Mesodermal cell (in vitro differentiated cells): ENCODE data around the gene RDH12. TPM values are rescaled to one million over a fixed set of nuclear protein-coding genes. Genes with fewer than 3 reads are reported as not detected.
A peak's percentile ranks its signal among the peaks of the same experiment; 100 is the strongest.
"Not testable (repeated sequence)": the region's sequence is repeated elsewhere in the genome, so short reads cannot be mapped to it uniquely, and the experiment has no call there.

Experiments
- H3K27ac ChIP-seq: 2 replicates; pipeline ENCODE4 v1.7.0; 2013; ENCODE audit warnings: mild to moderate bottlenecking, low read depth, low read length, moderate library complexity; ENCODE audit not compliant: severe bottlenecking
- H3K36me3 ChIP-seq: 2 replicates; pipeline ENCODE4 v1.7.1; 2013; ENCODE audit warnings: mild to moderate bottlenecking, low read length, moderate library complexity; ENCODE audit not compliant: control insufficient read depth, insufficient read depth
- H3K4me1 ChIP-seq: one replicate; pipeline ENCODE4 v1.7.1; 2013; ENCODE audit warnings: mild to moderate bottlenecking, low read length; ENCODE audit not compliant: insufficient read depth, control insufficient read depth, poor library complexity, severe bottlenecking
- H3K4me3 ChIP-seq: 2 replicates; pipeline ENCODE4 v1.7.0; 2013; ENCODE audit warnings: low read length, control low read depth, mild to moderate bottlenecking; ENCODE audit not compliant: insufficient read depth, poor library complexity, severe bottlenecking; ENCODE audit errors: extremely low read depth
- H3K9me3 ChIP-seq: 2 replicates; pipeline ENCODE4 v1.7.1; 2013; ENCODE audit warnings: mild to moderate bottlenecking, low read length, moderate library complexity; ENCODE audit not compliant: control insufficient read depth
- WGBS, 2 experiments: methylation state at CpG; one replicate each; pipeline ENCODE4 v1.1.5; 2013; ENCODE audit warnings: missing lambda C conversion rate in 2 of 2; ENCODE audit not compliant: insufficient coverage in 2 of 2; 5-methylcytosine and 5-hydroxymethylcytosine counted together
- polyA plus RNA-seq, 2 experiments: library from polyadenylated mRNA; stranded (reverse); fragments of 50-300 nt; gene quantifications; one replicate each; pipeline ENCODE4 v1.2.3, GENCODE V29; 2013

RDH12 gene
- not detected for polyA plus RNA-seq (2013, experiment 1 of 2)
- polyA plus RNA-seq (2013, experiment 2 of 2): not detected

GRCh38 chr14:67701492-67701891 is at the start of gene RDH12:
Gene RDH12 (plus strand): TSS chr14:67701886. CDS start chr14:67722643, 20,757 bp downstream.
- H3K36me3 ChIP-seq, H3K4me3 ChIP-seq, H3K27ac ChIP-seq, H3K4me1 ChIP-seq, H3K9me3 ChIP-seq: not testable (repeated sequence)
- WGBS, 2 experiments: 85 to 90% methylated on average over 3 to 7 of the region's 8 CpGs

DNA sequence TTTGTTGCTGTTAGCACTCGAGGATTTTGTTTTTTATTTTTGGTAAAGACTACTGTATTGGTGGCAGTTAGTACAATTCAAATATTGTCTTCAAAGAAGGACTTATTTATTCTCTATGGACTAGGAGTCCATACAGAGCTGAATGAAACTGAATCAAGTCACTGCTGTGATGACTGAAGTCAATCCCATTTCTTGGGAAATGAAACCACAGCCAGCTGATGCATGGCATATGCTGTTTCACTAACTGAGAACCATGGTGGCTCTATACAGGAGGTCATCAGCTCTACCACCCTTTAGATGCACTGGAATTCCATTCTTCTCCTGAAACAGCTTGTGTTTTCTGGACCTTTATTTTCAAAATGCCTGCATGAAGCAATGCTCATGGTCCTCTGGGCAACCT is 49.5 kb upstream of the RDH12 start:
- H3K4me3 ChIP-seq: no peak overlapping the region
- H3K36me3 ChIP-seq: peaks cover 98% of the 10 kb centered on the region
- no peaks in the 10 kb centered on the region for H3K9me3 ChIP-seq
- H3K27ac ChIP-seq: no peak overlapping the region
- WGBS, 2 experiments: no CpG with 5 or more reads among the region's 1 CpG
- H3K4me1 ChIP-seq: no peaks in the 10 kb centered on the region

DNA sequence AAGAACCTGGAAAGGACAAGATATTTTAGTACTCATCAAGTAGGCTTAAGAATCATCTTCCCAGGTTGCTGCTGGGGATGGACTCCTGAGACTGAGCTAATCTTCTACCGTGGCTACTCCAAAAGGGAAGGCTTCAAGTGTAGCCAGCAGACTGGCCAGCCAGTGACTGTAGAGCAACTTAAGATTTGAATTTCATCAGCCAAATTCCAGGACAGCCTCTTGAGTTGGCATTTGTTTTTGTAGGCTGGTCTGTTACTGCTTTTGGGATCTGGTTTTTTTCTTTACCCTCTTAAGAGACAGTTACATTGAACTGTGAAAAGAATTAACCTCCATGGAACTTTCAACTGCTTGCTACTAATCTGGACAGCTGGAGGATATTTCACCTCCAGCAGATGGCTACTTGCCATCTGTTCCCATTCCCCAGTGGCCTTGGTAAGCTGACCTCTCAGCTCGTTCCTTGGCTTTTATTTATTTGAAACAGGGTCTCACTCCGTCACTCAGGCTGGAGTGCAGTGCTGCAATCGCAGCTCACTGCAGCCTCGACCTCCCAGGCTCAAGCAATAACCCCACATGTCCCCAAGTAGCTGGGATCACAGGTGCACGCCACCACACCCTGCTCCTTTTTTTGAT is 47.9 kb upstream of the RDH12 start:
- Histone ChIP-seq H3K36me3 (peaks cover 89% of the 10 kb centered on the region), H3K4me1 (no peaks in the 10 kb centered on the region), H3K9me3 (no peaks in the 10 kb centered on the region), H3K4me3 (no peak overlapping the region), H3K27ac (peak overlapping the region; percentile 93)
- WGBS, 2 experiments: 95 to 96% methylated on average over 6 of the region's 6 CpGs

GRCh38 chr14:67663633-67664032 is 38.1 kb upstream of the RDH12 start:
- H3K4me1 ChIP-seq: no peaks in the 10 kb centered on the region
- no peaks in the 10 kb centered on the region for H3K9me3 ChIP-seq
- peaks cover 36% of the 10 kb centered on the region for H3K36me3 ChIP-seq
- 100% methylated on average over 1 of the region's 4 CpGs for WGBS, 2 experiments
- no peak overlapping the region for H3K4me3 ChIP-seq
- H3K27ac ChIP-seq: no peak overlapping the region

- no peak overlapping the region for H3K27ac ChIP-seq
- H3K4me3 ChIP-seq: no peak overlapping the region
- peaks cover 15% of the 10 kb centered on the region for H3K36me3 ChIP-seq
- 100% methylated on average over 2 of the region's 2 CpGs; no CpG with 5 or more reads in 1 of the 2 experiments for WGBS, 2 experiments
- H3K9me3 ChIP-seq: no peaks in the 10 kb centered on the region
- no peaks in the 10 kb centered on the region for H3K4me1 ChIP-seq
These were observed 35.8 kb upstream of the RDH12 start for GRCh38 chr14:67665868-67666267.

DNA sequence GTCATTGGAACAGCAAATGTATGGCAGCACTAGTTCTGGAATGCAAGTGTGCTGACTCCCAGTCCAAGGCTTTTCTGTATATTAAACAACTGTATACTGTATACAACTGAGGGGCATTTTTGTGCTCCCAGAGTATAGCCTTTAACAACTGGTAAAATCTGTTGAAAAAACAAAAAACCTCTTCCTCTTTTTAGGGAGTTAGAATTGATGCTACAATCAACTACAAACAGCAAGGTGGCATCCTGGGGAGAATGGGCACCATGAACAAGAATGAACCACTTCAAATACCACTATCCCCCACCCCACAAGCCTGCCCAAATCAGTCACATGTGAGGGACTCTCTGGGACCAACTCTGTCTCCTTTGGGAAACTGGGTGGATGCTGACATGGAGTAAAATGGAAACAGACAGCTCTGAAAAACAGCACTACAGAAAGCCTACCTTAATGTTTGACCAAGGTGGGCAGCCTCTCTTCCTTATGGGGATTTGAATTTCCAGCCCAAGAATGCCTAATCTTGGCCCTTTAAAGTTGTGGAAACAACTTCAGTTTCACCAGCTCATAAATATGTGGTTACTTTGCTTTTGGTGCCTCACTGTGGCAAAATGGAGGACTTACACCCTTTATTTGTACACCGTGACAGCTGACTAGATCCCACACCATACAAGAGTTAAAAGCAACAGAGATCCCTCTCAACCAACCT is 34.8 kb upstream of the RDH12 start:
- Histone ChIP-seq H3K27ac (no peak overlapping the region), H3K9me3 (no peaks in the 10 kb centered on the region), H3K4me3 (no peak overlapping the region), H3K36me3 (peaks cover 11% of the 10 kb centered on the region), H3K4me1 (no peaks in the 10 kb centered on the region)
- no CpG with 5 or more reads among the region's 1 CpG for WGBS, 2 experiments

DNA sequence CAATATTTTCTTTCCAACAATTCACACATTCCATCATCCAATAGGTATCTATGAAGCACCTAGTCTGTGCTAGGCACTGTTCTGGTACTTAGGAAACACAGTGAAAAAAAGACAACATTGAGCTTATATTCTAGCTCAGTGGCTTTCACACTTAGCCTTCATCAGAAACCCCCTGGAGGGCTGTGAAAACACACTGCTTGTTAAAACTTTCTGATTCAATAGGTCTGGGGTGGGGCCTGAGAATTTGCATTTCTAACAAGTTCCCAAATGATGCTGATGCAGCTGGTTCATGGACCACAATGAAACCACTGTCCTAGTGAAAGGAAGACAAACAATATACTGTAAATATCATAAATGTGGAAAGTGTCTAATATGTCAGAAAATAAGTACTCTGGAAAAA is 33.1 kb upstream of the RDH12 start:
- no peak overlapping the region for H3K27ac ChIP-seq
- peaks cover 9% of the 10 kb centered on the region for H3K4me1 ChIP-seq
- no peaks in the 10 kb centered on the region for H3K9me3 ChIP-seq

GRCh38 chr14:67673451-67673850 is 28.2 kb upstream of the RDH12 start:
- H3K4me3 ChIP-seq: peak overlapping the region; percentile 78
- no peak overlapping the region for H3K27ac ChIP-seq
- H3K4me1 ChIP-seq: peaks cover 11% of the 10 kb centered on the region
- peaks cover 28% of the 10 kb centered on the region for H3K36me3 ChIP-seq
- H3K9me3 ChIP-seq: no peaks in the 10 kb centered on the region
- 66% methylated on average over 3 of the region's 5 CpGs; no CpG with 5 or more reads in 1 of the 2 experiments for WGBS, 2 experiments

More for the DNA sequence above, 33.1 kb upstream of the RDH12 start:
- Histone ChIP-seq H3K36me3 (no peaks in the 10 kb centered on the region), H3K4me3 (no peak overlapping the region)

- Histone ChIP-seq H3K4me1 (peaks cover 11% of the 10 kb centered on the region), H3K9me3 (no peaks in the 10 kb centered on the region), H3K4me3 (peak overlapping the region; percentile 78), H3K36me3 (peaks cover 35% of the 10 kb centered on the region), H3K27ac (peak overlapping the region; percentile 98)
- WGBS, 2 experiments: 2% methylated on average over 9 to 18 of the region's 25 CpGs
These were observed 27.6 kb upstream of the RDH12 start for GRCh38 chr14:67674139-67674479.

GRCh38 chr14:67674480-67675218 is 27.0 kb upstream of the RDH12 start, which contains the start of gene VTI1B:
Gene VTI1B (minus strand): TSS chr14:67674632. CDS start chr14:67674489, 143 bp downstream.
- Histone ChIP-seq H3K4me1 (peaks cover 11% of the 10 kb centered on the region), H3K27ac (peak within 1 kb of the TSS; percentile 98), H3K4me3 (peak within 1 kb of the TSS; percentile 78), H3K9me3 (no peaks in the 10 kb centered on the region), H3K36me3 (peaks cover 40% of the 10 kb centered on the region)
- 0 to 1% methylated on average over 74 to 87 of the region's 87 CpGs for WGBS, 2 experiments
